Mucosa of gallbladder (tissue), 1 donor: ENCODE measurements around the gene SYNGR1. TPM values are rescaled to one million over a fixed set of nuclear protein-coding genes. Genes with fewer than 3 reads are reported as not detected.

Experiments
- DNase-seq: peaks from one replicate; pipeline ENCODE4 v3.0.0-alpha.2; 2020; ENCODE audit warnings: low spot score
- total RNA-seq: library from RNA; stranded (reverse); gene quantifications from one replicate; pipeline ENCODE4 v1.2.1, GENCODE V29; 2021
- donor health status: DM: no; HTN: no; CAD: no.

SYNGR1 gene
- 41.8 TPM for total RNA-seq

DNA sequence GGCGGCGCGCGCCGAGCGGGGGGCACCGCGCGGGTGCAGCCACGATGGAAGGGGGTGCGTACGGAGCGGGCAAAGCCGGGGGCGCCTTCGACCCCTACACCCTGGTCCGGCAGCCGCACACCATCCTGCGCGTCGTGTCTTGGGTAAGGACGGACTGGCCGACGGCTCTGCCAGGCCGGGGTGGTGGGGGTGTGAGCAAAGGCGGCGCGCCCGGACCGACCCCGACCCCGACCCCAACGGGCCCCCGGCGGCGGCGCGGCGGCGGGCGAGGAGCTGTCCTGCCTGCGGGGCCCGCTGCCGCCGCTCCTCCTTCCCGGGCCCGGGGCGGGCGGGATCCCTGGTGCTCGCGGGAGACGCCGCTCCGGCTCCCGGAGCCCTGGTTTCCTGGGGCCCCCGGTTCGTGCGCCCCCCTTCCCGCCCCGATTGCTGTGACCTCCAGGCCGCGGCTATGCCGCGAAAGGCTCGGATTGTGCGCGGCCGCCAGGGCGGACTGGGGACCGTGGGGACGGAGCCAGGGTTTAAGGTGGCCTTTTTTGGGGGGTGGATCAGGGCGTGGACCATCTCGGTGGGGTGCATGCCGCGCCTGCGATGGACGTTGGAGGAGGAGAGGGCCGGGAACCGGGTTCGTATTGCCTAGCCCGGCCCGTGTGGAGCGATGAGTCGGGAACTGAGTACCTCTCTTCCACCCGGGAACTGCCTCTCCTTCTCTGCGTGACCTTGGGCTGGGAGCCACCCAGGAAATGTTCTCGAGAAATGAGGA, at the start of gene SYNGR1:
SYNGR1 (plus strand) TSS at position 25 of the 760 bp plus-strand sequence; CDS start at position 45, 20 bp downstream.
- DNase-seq: no peak

DNA sequence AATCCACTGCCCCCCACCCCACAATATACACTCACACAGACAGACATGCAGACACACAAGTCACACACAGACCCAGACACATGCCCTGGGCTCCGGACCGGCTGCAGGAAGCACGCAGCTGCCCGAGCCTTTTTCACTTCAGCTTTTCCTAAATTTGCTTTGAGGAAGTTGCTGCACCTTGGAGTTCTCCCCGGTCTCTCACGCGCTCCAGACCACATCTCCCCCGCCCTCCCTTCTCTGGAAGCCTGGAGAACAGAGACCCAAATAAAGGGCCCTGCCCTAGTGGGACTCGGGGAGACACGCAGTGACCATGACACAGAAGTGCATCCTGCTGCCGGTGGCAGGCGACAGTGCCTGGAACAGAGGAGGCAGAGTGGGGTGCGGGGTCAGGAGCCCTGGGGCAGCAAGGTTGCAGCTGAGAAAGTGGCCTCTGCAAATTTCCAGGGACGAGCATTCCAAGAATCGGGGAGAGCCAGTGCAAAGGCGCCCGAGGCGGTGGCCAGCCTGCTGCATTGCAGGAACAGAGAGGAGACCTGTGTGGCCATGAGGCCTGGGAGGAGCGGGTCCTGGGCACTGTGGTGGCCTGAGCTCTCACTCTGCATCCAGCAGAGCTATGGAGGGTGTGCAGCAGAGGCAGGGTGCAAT, 49.5 kb upstream of the SYNGR1 start:
- DNase-seq: peak; percentile 42

DNA sequence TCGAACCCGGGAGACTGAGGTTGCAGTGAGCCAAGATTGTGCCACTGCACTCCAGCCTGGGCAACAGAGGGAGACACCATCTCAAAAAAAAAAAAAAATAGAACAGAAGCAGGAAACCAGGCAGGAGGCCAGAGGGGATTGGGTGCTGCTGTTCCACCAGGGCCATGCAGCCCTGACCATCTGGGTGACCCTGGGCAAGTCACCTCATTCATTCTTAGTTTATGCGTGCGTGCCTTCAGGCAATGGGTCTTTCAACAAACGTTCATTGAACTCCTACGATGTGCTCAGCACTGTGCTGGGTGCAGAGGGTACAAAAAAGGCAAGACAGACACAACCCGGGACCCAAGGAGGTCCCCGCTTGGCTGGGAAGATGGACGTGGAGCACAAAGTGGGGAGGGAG, 48.7 kb upstream of the SYNGR1 start:
- DNase-seq: no peak

DNA sequence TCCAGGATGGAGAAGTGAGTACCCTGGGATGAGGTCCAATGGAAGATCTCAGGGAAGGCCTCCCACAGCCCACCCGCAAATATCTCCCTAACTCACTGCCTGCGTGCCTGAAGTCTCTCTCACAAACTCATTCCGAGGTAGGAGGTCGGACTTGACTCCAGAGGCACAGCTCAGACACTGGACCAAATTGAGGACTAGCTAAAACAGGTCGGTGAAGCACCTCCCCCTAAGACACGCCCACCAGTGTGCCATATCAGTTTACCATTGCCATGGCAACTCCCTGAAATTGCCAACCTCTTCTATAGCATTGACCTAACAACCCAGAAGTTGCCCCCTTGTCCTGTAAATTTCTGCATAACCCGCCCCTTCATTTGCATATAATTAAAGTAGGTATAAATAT, 47.9 kb upstream of the SYNGR1 start:
- DNase-seq: no peak

DNA sequence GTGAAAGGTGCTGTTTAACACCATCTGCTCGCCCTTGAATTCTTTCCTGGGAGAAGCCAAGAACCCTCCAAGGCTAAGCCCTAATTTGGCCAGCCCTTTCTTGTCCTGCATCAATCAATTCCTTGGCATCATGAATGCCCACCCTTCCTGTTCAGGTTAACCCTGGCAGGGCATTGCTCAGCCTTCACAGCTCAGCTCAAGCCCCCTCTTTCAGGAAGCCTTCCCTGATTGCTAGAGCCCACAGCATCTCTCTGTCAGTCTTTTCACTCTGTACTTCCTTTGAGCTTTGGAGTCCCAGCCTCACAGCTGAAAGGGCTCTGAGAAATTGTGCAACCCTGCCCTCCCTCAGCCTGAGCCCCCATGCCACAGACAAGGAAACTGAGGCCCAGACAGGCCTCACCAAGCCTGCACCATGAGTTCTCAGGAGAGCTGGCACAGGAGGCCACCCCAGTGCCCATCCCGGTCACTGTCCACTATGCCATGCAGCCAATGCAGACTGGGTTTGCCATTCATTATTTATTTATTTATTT, 47.3 kb upstream of the SYNGR1 start:
- DNase-seq: no peak

DNA sequence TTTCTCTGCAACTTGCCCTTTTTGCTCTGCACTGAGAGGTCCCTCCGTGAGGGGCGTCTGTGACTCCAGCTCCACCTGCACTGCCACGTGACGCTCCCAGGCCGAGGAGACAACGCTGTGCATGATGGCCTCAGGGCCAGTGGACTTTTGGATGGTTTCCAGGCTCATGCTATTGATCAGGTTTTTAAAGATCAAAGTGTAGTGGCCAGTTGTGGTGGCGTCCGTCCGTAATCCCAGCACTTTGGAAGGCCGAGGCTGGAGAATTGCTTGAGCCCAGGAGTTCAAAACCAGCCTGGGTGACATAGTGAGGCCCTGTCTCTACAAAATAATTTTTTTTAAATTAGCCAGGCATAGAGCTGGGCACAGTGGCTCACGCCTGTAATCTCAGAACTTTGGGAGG, 46.4 kb upstream of the SYNGR1 start:
- DNase-seq: peak; percentile 58

DNA sequence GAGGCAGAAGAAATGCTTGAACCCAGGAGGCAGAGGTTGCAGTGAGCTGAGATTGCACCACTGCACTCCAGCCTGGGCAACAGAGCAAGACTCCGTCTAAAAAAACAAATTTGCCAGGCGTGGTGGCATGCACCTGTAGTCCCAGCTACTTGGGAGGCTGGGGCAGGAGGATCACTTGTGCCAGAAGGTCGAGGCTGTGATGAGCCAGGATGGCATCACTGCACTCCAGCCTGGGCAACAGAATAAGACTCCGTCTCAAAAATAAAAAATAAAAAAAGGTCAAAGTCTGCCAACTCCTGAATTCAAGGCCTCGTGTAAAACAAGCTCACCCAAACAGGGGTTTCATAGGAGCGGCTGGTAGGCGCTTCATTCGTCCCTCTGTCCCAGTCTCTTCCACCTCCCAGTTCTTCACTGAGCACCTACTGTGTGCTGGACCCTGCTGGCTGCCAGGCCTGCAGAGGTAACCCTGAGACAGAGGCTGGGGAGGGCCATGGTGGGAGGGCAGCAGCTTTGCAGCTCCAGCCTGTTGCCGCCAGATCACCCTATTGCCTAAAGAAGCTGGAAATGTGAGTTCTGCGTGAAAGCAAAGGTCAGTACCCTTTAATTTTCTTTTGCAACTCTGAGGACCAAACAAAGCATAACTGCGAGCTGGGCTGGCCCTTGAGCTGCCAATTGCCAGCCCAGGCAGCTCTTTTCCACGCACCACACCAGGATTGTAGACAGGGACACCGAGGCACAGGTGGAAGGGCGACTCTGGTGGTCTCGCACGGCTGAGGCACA, 45.7 kb upstream of the SYNGR1 start:
- no peak for DNase-seq

GRCh38 chr22:39306456-39307361, 43.1 kb upstream of the SYNGR1 start:
- DNase-seq: no peak

- peak; percentile 62 for DNase-seq
Observed at GRCh38 chr22:39308614-39309363, 41.0 kb upstream of the SYNGR1 start.

- DNase-seq: no peak
Observed at GRCh38 chr22:39309364-39309861, 40.4 kb upstream of the SYNGR1 start.

DNA sequence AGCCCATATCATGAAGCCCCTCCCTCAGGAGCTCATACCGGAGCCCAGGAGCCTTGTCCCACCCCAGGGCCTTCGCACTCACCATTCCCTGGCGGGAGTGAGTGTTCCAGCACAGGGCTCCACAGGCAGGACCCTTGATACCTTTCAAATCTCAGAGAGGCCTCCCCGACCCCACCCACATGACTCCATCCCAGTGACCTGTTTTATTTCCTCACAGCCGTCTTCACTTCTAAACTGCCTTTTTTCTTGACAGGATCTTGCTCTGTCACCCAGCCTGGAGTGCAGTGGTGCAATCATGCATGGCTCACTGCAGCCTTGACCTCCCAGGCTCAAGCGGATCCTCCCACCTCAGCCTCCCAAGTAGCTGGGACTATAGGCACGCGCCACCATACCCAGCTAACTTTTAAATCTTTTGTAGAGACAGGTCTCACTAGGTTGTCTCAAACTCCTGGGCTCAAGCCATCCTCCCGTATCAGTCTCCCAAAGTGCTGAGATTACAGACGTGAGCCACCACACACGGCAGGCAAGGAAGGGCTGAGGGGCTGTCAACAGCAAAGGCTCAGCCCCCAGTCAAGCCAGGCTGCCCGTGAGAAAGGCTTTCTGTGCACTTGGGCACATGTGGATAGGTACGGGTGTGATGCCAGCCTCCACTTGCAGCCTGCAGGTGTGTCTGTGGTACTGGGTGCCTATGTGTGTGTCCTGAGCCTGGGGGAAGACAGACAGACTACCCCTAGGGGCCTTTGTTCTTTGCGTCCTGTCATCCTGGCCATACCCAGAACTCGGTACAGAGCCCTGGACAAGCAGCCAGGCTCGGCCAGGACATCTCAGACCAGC, 39.7 kb upstream of the SYNGR1 start:
- no peak for DNase-seq

- no peak for DNase-seq
Observed at GRCh38 chr22:39311592-39312400, 38.0 kb upstream of the SYNGR1 start.

- no peak for DNase-seq
Observed at GRCh38 chr22:39312410-39312809, 37.4 kb upstream of the SYNGR1 start.

GRCh38 chr22:39313258-39314001, 36.4 kb upstream of the SYNGR1 start:
- no peak for DNase-seq

GRCh38 chr22:39314251-39314971, 35.4 kb upstream of the SYNGR1 start:
- DNase-seq: no peak

DNA sequence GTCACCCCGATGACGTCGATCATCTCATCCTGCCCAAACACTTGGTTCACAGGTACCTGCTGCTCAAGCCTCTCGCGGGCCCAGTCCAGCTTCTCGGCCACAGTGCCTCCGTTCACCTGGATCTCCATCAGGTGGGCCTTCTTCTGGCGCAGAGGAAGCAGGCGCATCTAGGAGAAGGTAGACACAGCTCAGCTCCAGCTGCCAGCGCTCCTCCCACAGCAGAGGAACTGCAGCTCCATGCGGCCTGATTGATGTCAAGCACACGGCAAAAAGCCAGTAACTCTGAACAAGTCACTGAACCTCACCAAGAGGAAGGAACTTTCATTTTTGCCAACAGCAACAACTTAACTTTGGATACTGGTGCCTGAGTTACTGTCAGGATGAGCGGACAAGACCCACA, 34.4 kb upstream of the SYNGR1 start:
- DNase-seq: no peak

DNA sequence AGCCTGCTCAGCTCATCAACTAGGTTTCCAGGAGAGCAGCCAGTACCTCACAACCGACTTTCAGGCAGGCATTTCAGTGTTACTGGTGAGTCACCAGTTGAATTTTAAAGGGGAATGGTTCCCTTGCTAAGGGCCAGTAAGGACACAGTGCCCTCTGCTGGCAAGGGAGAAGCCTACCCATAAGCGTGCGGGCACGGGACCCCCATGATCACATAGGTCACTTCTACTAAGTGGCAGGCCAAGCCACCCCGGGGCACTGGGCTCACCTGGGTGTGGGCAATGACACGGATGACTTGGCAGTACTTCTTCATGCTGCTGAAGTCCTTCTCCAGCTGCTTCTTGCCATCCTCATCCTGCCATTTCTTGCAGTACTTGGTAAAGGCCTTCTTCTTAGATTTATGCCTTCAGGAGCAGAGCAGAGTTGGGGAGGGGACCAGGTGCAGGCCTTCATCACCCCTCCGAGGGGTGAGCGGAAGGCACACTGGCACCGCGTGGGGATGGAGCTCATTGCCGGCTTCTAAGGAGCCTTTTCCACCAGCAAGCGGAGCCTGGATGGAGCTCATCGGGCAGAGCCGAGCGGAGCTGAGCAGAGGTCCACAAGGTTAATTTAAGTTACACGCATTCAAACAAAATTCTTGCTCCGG, 33.2 kb upstream of the SYNGR1 start:
- peak; percentile 79 for DNase-seq
